GM19455 (cell line): ENCODE data around the gene AJAP1.

Experiments
- ATAC-seq: cut with Tn5 transposase; IDR thresholded peaks from one replicate; pipeline ENCODE4 v1.9.1; 2021; ENCODE audit not compliant: unreplicated experiment

AJAP1 gene

GRCh38 chr1:4801192-4801924 lies 146.9 kb downstream of the AJAP1 start:
- ATAC-seq: no peak

- ATAC-seq: no peak
Observed at GRCh38 chr1:4802024-4802423, 147.6 kb downstream of the AJAP1 start.

DNA sequence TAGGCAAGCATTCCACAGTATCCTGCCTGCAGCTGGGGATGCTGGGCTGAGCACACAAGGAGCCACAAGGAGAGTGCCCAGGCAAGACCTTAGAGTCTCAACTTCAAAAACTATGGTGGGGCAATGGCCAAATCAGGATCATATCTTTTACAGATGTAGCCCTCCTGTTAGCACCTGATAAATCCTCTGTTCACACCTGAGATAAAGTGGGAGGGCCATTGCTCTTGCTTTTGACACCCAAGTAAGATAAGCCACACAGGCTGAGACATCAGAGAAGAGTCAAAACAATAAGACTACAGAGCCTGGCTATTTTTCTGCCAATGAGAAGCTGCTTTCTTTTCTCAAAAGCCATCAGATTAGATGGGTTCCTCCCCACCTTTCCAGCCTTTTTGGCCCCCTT lies 148.9 kb downstream of the AJAP1 start:
- no peak for ATAC-seq

GRCh38 chr1:4805987-4806386 lies 151.6 kb downstream of the AJAP1 start:
- ATAC-seq: no peak

- no peak for ATAC-seq
Observed at GRCh38 chr1:4820543-4820942, 166.1 kb downstream of the AJAP1 start.

- ATAC-seq: no peak
Observed at GRCh38 chr1:4825800-4826450, 171.5 kb downstream of the AJAP1 start.

DNA sequence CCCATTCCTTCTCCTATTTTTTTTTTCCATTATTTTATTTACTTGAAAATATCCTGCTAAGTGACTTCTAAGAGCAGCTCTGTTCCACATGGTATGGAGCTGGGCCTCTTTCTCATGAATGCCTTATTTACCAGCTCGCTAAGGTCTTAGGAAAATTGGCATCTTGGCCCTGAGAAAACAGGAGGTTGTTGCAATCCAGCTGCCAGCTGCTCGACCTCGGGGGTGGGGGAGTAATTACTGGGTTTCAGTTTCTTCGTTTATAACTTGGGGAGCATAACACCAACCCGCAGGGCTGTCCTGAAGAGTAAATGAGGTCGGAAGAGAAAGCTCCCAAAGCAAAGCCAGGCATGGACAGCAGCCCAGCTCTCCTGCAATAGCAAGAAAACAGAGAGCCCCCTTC lies 176.3 kb downstream of the AJAP1 start:
- no peak for ATAC-seq

- no peak for ATAC-seq
Observed at GRCh38 chr1:4836574-4836973, 182.2 kb downstream of the AJAP1 start.

DNA sequence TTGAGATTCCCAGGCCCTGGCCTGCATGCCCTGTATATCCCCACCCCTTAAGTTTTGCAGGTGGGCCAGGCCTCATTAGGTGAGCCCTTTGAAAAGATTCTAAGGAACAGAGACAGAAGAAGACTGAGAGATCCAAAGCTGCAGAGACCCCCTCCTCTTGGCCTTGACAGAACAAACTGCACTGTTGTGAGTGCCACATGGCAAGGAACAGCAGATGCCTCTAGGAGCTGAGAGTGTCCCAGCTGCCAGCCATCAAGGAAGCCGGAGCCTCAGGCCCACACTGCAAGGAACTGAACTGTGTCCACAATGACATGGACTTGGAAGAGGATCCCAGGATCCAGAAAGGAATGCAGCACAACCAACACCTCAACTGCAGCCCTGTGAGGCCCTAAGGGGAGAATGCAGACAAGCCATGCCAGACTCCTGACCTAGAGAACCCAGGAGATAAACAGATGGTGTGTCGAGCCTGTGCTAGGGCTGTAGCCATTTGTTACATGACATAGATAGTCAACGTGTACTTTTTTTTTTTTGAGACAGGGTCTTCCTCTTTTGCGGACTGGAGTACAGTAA lies 182.7 kb downstream of the AJAP1 start:
- no peak for ATAC-seq

GRCh38 chr1:4837752-4838151 lies 183.3 kb downstream of the AJAP1 start:
- ATAC-seq: no peak

- no peak for ATAC-seq
Observed at GRCh38 chr1:4838231-4838630, 183.8 kb downstream of the AJAP1 start.
